Measurements from ENCODE around the gene ZCCHC24.

DNA sequence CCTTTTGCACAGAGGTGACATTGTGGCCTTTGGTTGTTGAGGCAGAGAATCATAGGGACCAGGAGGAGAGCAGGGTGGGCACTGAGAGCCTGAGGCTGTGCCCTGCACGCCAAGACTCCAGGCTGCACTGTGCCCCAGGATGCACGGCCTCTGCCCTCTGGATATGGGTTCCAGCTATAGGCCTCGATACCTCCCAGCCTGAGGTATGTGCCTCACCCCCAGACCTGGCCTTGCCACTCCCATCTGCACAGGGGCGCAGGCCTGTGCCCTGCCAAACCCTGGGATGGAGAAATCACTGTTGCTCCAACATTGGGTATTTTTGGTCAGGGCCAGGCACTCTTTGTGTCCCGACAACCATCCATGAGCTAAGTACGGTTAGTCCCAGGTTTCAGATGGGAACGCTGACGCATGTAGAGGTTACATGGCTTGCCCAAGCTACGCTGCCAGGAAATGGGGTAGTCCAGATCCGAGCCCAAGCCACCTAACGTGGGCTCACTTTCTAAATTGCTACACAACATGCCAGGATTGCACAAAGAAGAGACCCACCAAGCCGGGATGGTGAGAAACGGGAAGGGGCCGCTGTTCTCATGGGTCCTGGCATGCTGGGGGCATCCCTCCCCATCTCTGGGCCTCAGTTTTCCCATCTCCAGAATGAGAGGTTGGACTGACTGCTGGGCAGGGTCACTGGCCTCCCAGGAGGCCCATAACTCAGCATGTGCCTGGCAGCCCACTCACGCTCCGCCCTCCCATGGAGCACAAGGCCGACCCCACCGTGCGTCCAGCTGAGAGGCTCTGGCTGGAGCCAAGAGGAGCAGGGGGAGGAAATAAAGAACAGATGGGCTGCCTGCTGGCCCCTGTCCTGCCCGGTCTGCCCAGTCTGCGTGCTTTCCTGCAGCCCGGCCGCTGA lies 44.2 kb downstream of the ZCCHC24 start:
- TF ChIP-seq, protein P1, sequence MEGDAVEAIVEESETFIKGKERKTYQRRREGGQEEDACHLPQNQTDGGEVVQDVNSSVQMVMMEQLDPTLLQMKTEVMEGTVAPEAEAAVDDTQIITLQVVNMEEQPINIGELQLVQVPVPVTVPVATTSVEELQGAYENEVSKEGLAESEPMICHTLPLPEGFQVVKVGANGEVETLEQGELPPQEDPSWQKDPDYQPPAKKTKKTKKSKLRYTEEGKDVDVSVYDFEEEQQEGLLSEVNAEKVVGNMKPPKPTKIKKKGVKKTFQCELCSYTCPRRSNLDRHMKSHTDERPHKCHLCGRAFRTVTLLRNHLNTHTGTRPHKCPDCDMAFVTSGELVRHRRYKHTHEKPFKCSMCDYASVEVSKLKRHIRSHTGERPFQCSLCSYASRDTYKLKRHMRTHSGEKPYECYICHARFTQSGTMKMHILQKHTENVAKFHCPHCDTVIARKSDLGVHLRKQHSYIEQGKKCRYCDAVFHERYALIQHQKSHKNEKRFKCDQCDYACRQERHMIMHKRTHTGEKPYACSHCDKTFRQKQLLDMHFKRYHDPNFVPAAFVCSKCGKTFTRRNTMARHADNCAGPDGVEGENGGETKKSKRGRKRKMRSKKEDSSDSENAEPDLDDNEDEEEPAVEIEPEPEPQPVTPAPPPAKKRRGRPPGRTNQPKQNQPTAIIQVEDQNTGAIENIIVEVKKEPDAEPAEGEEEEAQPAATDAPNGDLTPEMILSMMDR (IDR thresholded peaks at IDR 0.05): no peak
- TF ChIP-seq GABPA (IDR thresholded peaks at IDR 0.05; ENCODE audit: low read depth) (no peak), RAD21 (IDR thresholded peaks at IDR 0.05; ENCODE audit: low read length) (0 out of 2 replicates have a peak, but pooled peaks have one; percentile 3), MAX (IDR thresholded peaks at IDR 0.05; ENCODE audit: low read depth) (peak; percentile 68), FOSL2 (IDR thresholded peaks at IDR 0.05; ENCODE audit: borderline replicate concordance, low read depth) (no peak), RCOR1 (IDR thresholded peaks at IDR 0.05; ENCODE audit: low read length) (no peak), SMC3 (IDR thresholded peaks at IDR 0.05; ENCODE audit: low read depth, low read length) (no peak), EZH2phosphoT487 (IDR thresholded peaks at IDR 0.05; ENCODE audit: borderline replicate concordance, low read depth) (no peak), POLR2AphosphoS5 (IDR thresholded peaks at IDR 0.05; ENCODE audit: low read depth, low read length) (0 out of 2 replicates have a peak, but pooled peaks have one; percentile 20), RXRA (IDR thresholded peaks at IDR 0.05; ENCODE audit: borderline replicate concordance, low read depth) (no peak), JUND (IDR thresholded peaks at IDR 0.05) (no peak)

Data from SK-N-SH (cell line).